22Rv1 (cell line): ENCODE results near the gene CDK15.

ENCODE experiments used
- CTCF ChIP-seq: fragments of 450-650 bp; IDR thresholded peaks from 2 replicates; pipeline ENCODE4 v1.5.1; 2017; ENCODE audit warnings: mild to moderate bottlenecking
- ZFX ChIP-seq: fragments of 450-650 bp; IDR thresholded peaks from 2 replicates; pipeline ENCODE4 v1.6.1; 2017; ENCODE audit warnings: antibody characterized with exemption, borderline replicate concordance

GRCh38 chr2:201798252-201798913 lies 8.0 kb upstream of the CDK15 start:
- TF ChIP-seq CTCF (no peak), ZFX (no peak)
